Effector memory CD8-positive, alpha-beta T cell (primary cell): ENCODE data around the gene CHTOP.
A peak's percentile ranks its signal among the peaks of the same experiment; 100 is the strongest.
"Not testable (repeated sequence)": the region's sequence is repeated elsewhere in the genome, so short reads cannot be mapped to it uniquely, and the experiment has no call there.

Source experiments
- ATAC-seq: fragments of 150-1000 bp; cut with Tn5 transposase; replicated peaks from 2 replicates; pipeline ENCODE4 v1.10.0; 2021; ENCODE audit warnings: mild to moderate bottlenecking, moderate library complexity
- DNase-seq, 3 experiments: peaks; one replicate each; pipeline ENCODE4 v3.0.0; 2021
- H3K27ac Mint-ChIP-seq, 2 donors: one replicate each; pipeline ENCODE4 v1.8.0; 2022; ENCODE audit warnings: mild to moderate bottlenecking in 2 of 2, mixed read lengths in 2 of 2, moderate library complexity in 2 of 2
- H3K27me3 Mint-ChIP-seq, 2 donors: one replicate each; pipeline ENCODE4 v1.8.0; 2022; ENCODE audit warnings: mixed read lengths in 2 of 2
- H3K36me3 Mint-ChIP-seq: one replicate; pipeline ENCODE4 v1.8.0; 2022; ENCODE audit warnings: mild to moderate bottlenecking, moderate library complexity, mixed read lengths; ENCODE audit not compliant: insufficient read depth
- H3K4me1 Mint-ChIP-seq, 2 donors: one replicate each; pipeline ENCODE4 v1.8.0; 2022; ENCODE audit warnings: low read depth in 2 of 2, mixed read lengths in 2 of 2
- H3K4me3 Mint-ChIP-seq, 2 donors: one replicate each; pipeline ENCODE4 v1.8.0; 2022; ENCODE audit warnings: mild to moderate bottlenecking in 2 of 2, mixed read lengths in 2 of 2, moderate library complexity in 2 of 2
- H3K9me3 Mint-ChIP-seq, 2 donors: one replicate each; pipeline ENCODE4 v1.8.0; 2022; ENCODE audit warnings: mixed read lengths in 2 of 2

The CHTOP gene

GRCh38 chr1:153631047-153632022 is 2.5 kb upstream of the CHTOP start:
- H3K9me3 Mint-ChIP-seq = no peaks in the 10 kb centered on the region
- H3K4me3 Mint-ChIP-seq = no peak overlapping the region
- peaks cover 13 to 25% of the 10 kb centered on the region in 2 donors for H3K4me1 Mint-ChIP-seq
- H3K27me3 Mint-ChIP-seq = peaks cover 0 to 12% of the 10 kb centered on the region in 2 donors
- ATAC-seq (no peak), DNase-seq (no peak)
- H3K36me3 Mint-ChIP-seq = peaks cover 31% of the 10 kb centered on the region
- H3K27ac Mint-ChIP-seq = no peak overlapping the region

- Mint-ChIP-seq H3K27ac (peak overlapping the region; percentile 100), H3K4me3 (peak overlapping the region; percentile 99 to 100), H3K4me1 (peaks cover 28 to 34% of the 10 kb centered on the region in 2 donors), H3K27me3 (no peaks in the 10 kb centered on the region), H3K9me3 (no peaks in the 10 kb centered on the region), H3K36me3 (peaks cover 50% of the 10 kb centered on the region)
- DNase-seq = no peak
- no peak for ATAC-seq
These were observed 609 bp upstream of the CHTOP start for GRCh38 chr1:153633161-153633753.

GRCh38 chr1:153635872-153636271 is 2.0 kb downstream of the CHTOP start:
- DNase-seq (no peak), ATAC-seq (no peak)
- Mint-ChIP-seq H3K4me3 (peak overlapping the region; percentile 99 to 100), H3K27ac (peak overlapping the region; percentile 100), H3K9me3 (no peaks in the 10 kb centered on the region), H3K27me3 (no peaks in the 10 kb centered on the region), H3K36me3 (peaks cover 71% of the 10 kb centered on the region), H3K4me1 (peaks cover 30 to 34% of the 10 kb centered on the region in 2 donors)

GRCh38 chr1:153636312-153636711 is 2.4 kb downstream of the CHTOP start:
- Mint-ChIP-seq H3K4me1 (peaks cover 34 to 35% of the 10 kb centered on the region in 2 donors), H3K36me3 (peaks cover 76% of the 10 kb centered on the region), H3K9me3 (no peaks in the 10 kb centered on the region), H3K27ac (peak overlapping the region; percentile 100), H3K4me3 (peak overlapping the region; percentile 99 to 100), H3K27me3 (no peaks in the 10 kb centered on the region)
- DNase-seq (no peak), ATAC-seq (no peak)

GRCh38 chr1:153638261-153638660 is 4.4 kb downstream of the CHTOP start:
- DNase-seq = no peak
- Mint-ChIP-seq H3K27ac (peak overlapping the region in 1 of 2 donors; percentile 29), H3K4me1 (peaks cover 33 to 46% of the 10 kb centered on the region in 2 donors), H3K27me3 (no peaks in the 10 kb centered on the region), H3K36me3 (peaks cover 90% of the 10 kb centered on the region), H3K4me3 (no peak overlapping the region), H3K9me3 (no peaks in the 10 kb centered on the region)
- ATAC-seq = no peak

- ATAC-seq = no peak
- H3K27me3 Mint-ChIP-seq = no peaks in the 10 kb centered on the region
- DNase-seq = no peak
- H3K36me3 Mint-ChIP-seq = peaks cover 90% of the 10 kb centered on the region
- H3K4me1 Mint-ChIP-seq = peaks cover 35 to 49% of the 10 kb centered on the region in 2 donors
- H3K9me3 Mint-ChIP-seq = no peaks in the 10 kb centered on the region
- H3K4me3 Mint-ChIP-seq = no peak overlapping the region
- no peak overlapping the region for H3K27ac Mint-ChIP-seq
These were observed 5.4 kb downstream of the CHTOP start for GRCh38 chr1:153639280-153639679.

- Mint-ChIP-seq H3K27ac (peak overlapping the region in 1 of 2 donors; percentile 38), H3K36me3 (peaks cover 92% of the 10 kb centered on the region), H3K4me1 (peaks cover 31 to 46% of the 10 kb centered on the region in 2 donors)
- H3K4me3 Mint-ChIP-seq, H3K27me3 Mint-ChIP-seq, ATAC-seq, DNase-seq, H3K9me3 Mint-ChIP-seq: not testable (repeated sequence)
These were observed 6.3 kb downstream of the CHTOP start for GRCh38 chr1:153640213-153640612.

GRCh38 chr1:153640861-153641260 is 7.0 kb downstream of the CHTOP start:
- Mint-ChIP-seq H3K36me3 (peaks cover 97% of the 10 kb centered on the region), H3K4me3 (no peak overlapping the region), H3K27me3 (no peaks in the 10 kb centered on the region), H3K27ac (peak overlapping the region; percentile 25 to 38), H3K4me1 (peaks cover 33 to 52% of the 10 kb centered on the region in 2 donors), H3K9me3 (no peaks in the 10 kb centered on the region)
- no peak for ATAC-seq
- no peak for DNase-seq

GRCh38 chr1:153642161-153642560 is 8.3 kb downstream of the CHTOP start:
- no peak overlapping the region for H3K4me3 Mint-ChIP-seq
- no peak for DNase-seq
- peak overlapping the region in 1 of 2 donors; percentile 25 for H3K27ac Mint-ChIP-seq
- H3K9me3 Mint-ChIP-seq = no peaks in the 10 kb centered on the region
- peaks cover 35 to 52% of the 10 kb centered on the region in 2 donors for H3K4me1 Mint-ChIP-seq
- no peak for ATAC-seq
- peaks cover 97% of the 10 kb centered on the region for H3K36me3 Mint-ChIP-seq
- no peaks in the 10 kb centered on the region for H3K27me3 Mint-ChIP-seq

- no peaks in the 10 kb centered on the region for H3K9me3 Mint-ChIP-seq
- H3K27ac Mint-ChIP-seq = peak overlapping the region; percentile 62 to 86
- peaks cover 94% of the 10 kb centered on the region for H3K36me3 Mint-ChIP-seq
- ATAC-seq (no peak), DNase-seq (no peak)
- no peak overlapping the region for H3K4me3 Mint-ChIP-seq
- H3K27me3 Mint-ChIP-seq = no peaks in the 10 kb centered on the region
- peaks cover 36 to 50% of the 10 kb centered on the region in 2 donors for H3K4me1 Mint-ChIP-seq
These were observed 9.2 kb downstream of the CHTOP start for GRCh38 chr1:153643100-153643499.

GRCh38 chr1:153643816-153644215 is 9.9 kb downstream of the CHTOP start:
- H3K27ac Mint-ChIP-seq = peak overlapping the region; percentile 62 to 86
- no peak for DNase-seq
- H3K4me1 Mint-ChIP-seq = peaks cover 34 to 50% of the 10 kb centered on the region in 2 donors
- H3K4me3 Mint-ChIP-seq = no peak overlapping the region
- ATAC-seq = no peak
- H3K27me3 Mint-ChIP-seq = no peaks in the 10 kb centered on the region
- H3K9me3 Mint-ChIP-seq = no peaks in the 10 kb centered on the region
- H3K36me3 Mint-ChIP-seq = peaks cover 87% of the 10 kb centered on the region

- H3K4me1 Mint-ChIP-seq = peaks cover 40 to 50% of the 10 kb centered on the region in 2 donors
- no peak for ATAC-seq
- H3K9me3 Mint-ChIP-seq = no peaks in the 10 kb centered on the region
- H3K27me3 Mint-ChIP-seq = no peaks in the 10 kb centered on the region
- H3K27ac Mint-ChIP-seq = peak overlapping the region in 1 of 2 donors; percentile 75
- H3K4me3 Mint-ChIP-seq = no peak overlapping the region
- H3K36me3 Mint-ChIP-seq = peaks cover 59% of the 10 kb centered on the region
- no peak for DNase-seq
These were observed 12.9 kb downstream of the CHTOP start for GRCh38 chr1:153646672-153647345.

- Mint-ChIP-seq H3K4me3 (no peak overlapping the region), H3K27me3 (no peaks in the 10 kb centered on the region), H3K4me1 (peaks cover 38 to 45% of the 10 kb centered on the region in 2 donors), H3K27ac (peak overlapping the region in 1 of 2 donors; percentile 75), H3K9me3 (no peaks in the 10 kb centered on the region), H3K36me3 (peaks cover 54% of the 10 kb centered on the region)
- DNase-seq = no peak
- ATAC-seq = no peak
These were observed 13.5 kb downstream of the CHTOP start for GRCh38 chr1:153647346-153647714.
